ENCODE results near the gene MRPL40. TPM values are rescaled to one million over a fixed set of nuclear protein-coding genes. Genes with fewer than 3 reads are reported as not detected.

Gene MRPL40
- total and polyA plus RNA-seq, 2 of the 13 experiments (the other 11 are each of a cell fraction or from before 2014, with no cell fraction given), result 42.7 to 79.7 TPM

DNA sequence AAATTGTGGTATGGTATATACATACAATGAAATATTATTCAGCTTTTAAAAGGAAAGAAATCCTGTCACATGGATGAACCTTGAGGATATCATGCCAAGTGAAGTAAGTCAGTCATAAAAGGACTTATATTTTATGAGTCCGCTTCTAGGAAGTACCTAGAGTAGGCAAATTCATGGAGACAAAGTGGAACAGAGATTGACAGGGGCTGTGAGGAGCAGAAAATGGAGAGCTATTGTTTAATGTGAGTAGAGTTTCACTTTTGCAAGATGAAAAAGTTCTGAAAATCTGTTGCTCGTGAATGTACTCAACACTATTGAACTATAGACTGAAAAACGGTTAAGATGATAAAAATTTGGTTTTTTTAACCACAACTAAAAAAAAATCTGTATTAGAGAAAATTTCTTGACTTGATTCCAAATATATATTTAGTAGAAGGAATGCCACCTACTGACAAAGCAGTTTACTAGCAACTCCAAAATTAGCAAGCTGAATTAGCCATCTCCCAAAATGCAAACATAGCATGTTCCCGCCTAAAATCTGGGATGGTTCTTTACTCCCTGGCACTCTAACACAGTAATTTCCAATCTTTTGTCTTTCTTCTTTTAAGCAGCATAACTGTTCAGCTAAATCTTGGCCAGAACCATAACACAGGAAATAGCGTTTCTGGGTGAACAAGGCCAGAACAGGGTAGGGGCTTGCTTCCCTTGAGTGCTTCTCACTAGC, 45.1 kb downstream of the MRPL40 start:
- ATAC-seq (no peak), DNase-seq (ENCODE audit: low spot score) (peak; percentile 7), FAIRE-seq (no peak)
- ChIA-PET CTCF (ENCODE audit: low intra/inter-chr PET ratio, low total read pairs) (no interaction called here), POLR2A (no interaction called here)
- TF ChIP-seq ZNF639 (CRISPR knock-in tag; conservative IDR thresholded peaks at IDR 0.05) (no peak), ARNT (IDR thresholded peaks at IDR 0.05) (no peak), STAT5B (CRISPR knock-in tag; IDR thresholded peaks at IDR 0.05) (no peak), TBX3 (IDR thresholded peaks at IDR 0.05; ENCODE audit: borderline replicate concordance) (no peak)
- TF ChIP-seq, protein P1, sequence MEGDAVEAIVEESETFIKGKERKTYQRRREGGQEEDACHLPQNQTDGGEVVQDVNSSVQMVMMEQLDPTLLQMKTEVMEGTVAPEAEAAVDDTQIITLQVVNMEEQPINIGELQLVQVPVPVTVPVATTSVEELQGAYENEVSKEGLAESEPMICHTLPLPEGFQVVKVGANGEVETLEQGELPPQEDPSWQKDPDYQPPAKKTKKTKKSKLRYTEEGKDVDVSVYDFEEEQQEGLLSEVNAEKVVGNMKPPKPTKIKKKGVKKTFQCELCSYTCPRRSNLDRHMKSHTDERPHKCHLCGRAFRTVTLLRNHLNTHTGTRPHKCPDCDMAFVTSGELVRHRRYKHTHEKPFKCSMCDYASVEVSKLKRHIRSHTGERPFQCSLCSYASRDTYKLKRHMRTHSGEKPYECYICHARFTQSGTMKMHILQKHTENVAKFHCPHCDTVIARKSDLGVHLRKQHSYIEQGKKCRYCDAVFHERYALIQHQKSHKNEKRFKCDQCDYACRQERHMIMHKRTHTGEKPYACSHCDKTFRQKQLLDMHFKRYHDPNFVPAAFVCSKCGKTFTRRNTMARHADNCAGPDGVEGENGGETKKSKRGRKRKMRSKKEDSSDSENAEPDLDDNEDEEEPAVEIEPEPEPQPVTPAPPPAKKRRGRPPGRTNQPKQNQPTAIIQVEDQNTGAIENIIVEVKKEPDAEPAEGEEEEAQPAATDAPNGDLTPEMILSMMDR (CRISPR knock-in tag; IDR thresholded peaks at IDR 0.05), result peak; percentile 30; the same call in 1 of the 2 replicates
- TF ChIP-seq, protein P2, sequence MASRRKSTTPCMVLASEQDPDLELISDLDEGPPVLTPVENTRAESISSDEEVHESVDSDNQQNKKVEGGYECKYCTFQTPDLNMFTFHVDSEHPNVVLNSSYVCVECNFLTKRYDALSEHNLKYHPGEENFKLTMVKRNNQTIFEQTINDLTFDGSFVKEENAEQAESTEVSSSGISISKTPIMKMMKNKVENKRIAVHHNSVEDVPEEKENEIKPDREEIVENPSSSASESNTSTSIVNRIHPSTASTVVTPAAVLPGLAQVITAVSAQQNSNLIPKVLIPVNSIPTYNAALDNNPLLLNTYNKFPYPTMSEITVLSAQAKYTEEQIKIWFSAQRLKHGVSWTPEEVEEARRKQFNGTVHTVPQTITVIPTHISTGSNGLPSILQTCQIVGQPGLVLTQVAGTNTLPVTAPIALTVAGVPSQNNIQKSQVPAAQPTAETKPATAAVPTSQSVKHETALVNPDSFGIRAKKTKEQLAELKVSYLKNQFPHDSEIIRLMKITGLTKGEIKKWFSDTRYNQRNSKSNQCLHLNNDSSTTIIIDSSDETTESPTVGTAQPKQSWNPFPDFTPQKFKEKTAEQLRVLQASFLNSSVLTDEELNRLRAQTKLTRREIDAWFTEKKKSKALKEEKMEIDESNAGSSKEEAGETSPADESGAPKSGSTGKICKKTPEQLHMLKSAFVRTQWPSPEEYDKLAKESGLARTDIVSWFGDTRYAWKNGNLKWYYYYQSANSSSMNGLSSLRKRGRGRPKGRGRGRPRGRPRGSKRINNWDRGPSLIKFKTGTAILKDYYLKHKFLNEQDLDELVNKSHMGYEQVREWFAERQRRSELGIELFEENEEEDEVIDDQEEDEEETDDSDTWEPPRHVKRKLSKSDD (CRISPR knock-in tag; IDR thresholded peaks at IDR 0.05; ENCODE audit: low read depth), result no peak
- peak overlapping the region; percentile 83 for H3K4me2 ChIP-seq (ENCODE audit: low read depth, low read length)
- intact Hi-C loops (cut with micrococcal nuclease; ENCODE audit: unreplicated experiment), result loop anchor here (2.0 to 10.0 kb wide), 4 partner anchors 31 to 173 kb away; partner anchors contain the start of genes C22orf39 and HIRA
- no TSS peak for BruUV-seq (replicated peaks)
- peaks cover 52% of the 10 kb centered on the region for H3K79me2 ChIP-seq (ENCODE audit: insufficient read depth, low read length)
- H3K27ac ChIP-seq (ENCODE audit: extremely low read length, insufficient read depth, low read length), result peak overlapping the region; percentile 97
- H2AFZ ChIP-seq (ENCODE audit: low read length), result no peak overlapping the region
- H3K27me3 ChIP-seq (ENCODE audit: control insufficient read depth in 1 of 2, insufficient read depth in 2 of 2, low read length in 2 of 2), result no peaks in the 10 kb centered on the region; a peak in 1 of 5 replicates
- peak overlapping the region; percentile 66 to 98 (median 97) for H3K4me3 ChIP-seq (replicated peaks in 1 of 3; ENCODE audit: insufficient read depth in 1 of 3, low read depth in 2 of 3, low read length in 3 of 3)
- in situ Hi-C loops (cut with HindIII; ENCODE audit: extremely low pct_ligation_motif_present, low pct_unique_long_range_greater_than_20kb), result loop anchor here (10.0 kb wide), 1 partner anchor 183 kb away; the partner anchor contains the start of gene CLTCL1
- H3K36me3 ChIP-seq (replicated peaks in 1 of 2; ENCODE audit: control insufficient read depth in 1 of 2, insufficient read depth in 2 of 2, low read length in 2 of 2), result peaks cover 6 to 24% of the 10 kb centered on the region in 2 experiments
- peak overlapping the region; percentile 97 for H3K9ac ChIP-seq (ENCODE audit: insufficient read depth, low read depth, low read length)
- peaks cover 13% of the 10 kb centered on the region; the same call in 1 of the 2 replicates for H4K20me1 ChIP-seq (ENCODE audit: insufficient read depth, low read length)
- WGBS (ENCODE audit: low lambda C conversion rate), result 32% methylated on average over 5 of the region's 5 CpGs
- H3K9me3 ChIP-seq (ENCODE audit: low read length), result no peaks in the 10 kb centered on the region
- peaks cover 26% of the 10 kb centered on the region for H3K4me1 ChIP-seq (ENCODE audit: insufficient read depth, low read length)
